Trophoblast cell (in vitro differentiated cells and primary cell): ENCODE data around the gene POGLUT3.

ENCODE experiments used
- DNase-seq, 2 donors: peaks; one replicate each; pipeline ENCODE4 v3.0.0-alpha.2; 2016
- H2AFZ ChIP-seq: 2 replicates; pipeline ENCODE4 v1.6.1; 2013; ENCODE audit warnings: low read length, moderate library complexity, mild to moderate bottlenecking; ENCODE audit not compliant: insufficient read depth, poor library complexity
- H2AK5ac ChIP-seq: 2 replicates; pipeline ENCODE4 v1.6.1; 2013; ENCODE audit warnings: mild to moderate bottlenecking, low read length
- H2BK120ac ChIP-seq: 2 replicates; pipeline ENCODE4 v1.6.1; 2013; ENCODE audit warnings: low read length, mild to moderate bottlenecking, moderate library complexity; ENCODE audit not compliant: insufficient read depth, poor library complexity
- H2BK12ac ChIP-seq: 2 replicates; pipeline ENCODE4 v1.6.1; 2013; ENCODE audit warnings: mild to moderate bottlenecking, low read length, moderate library complexity
- H2BK5ac ChIP-seq: 2 replicates; pipeline ENCODE4 v1.6.1; 2013; ENCODE audit warnings: low read length, low read depth, moderate library complexity, mild to moderate bottlenecking; ENCODE audit not compliant: poor library complexity
- H3K14ac ChIP-seq: 2 replicates; pipeline ENCODE4 v1.6.1; 2013; ENCODE audit warnings: mild to moderate bottlenecking, low read length
- H3K18ac ChIP-seq: 2 replicates; pipeline ENCODE4 v1.6.1; 2013; ENCODE audit warnings: mild to moderate bottlenecking, low read length
- H3K23ac ChIP-seq: 2 replicates; pipeline ENCODE4 v1.6.1; 2013; ENCODE audit warnings: low read length
- H3K27ac ChIP-seq: 2 replicates; pipeline ENCODE4 v1.5.1; 2013; ENCODE audit warnings: low read depth, mild to moderate bottlenecking, inconsistent platforms, low read length, moderate library complexity
- H3K27me3 ChIP-seq: 2 replicates; pipeline ENCODE4 v1.6.1; 2013; ENCODE audit warnings: inconsistent platforms, mild to moderate bottlenecking, low read length, moderate library complexity; ENCODE audit not compliant: insufficient read depth
- H3K36me3 ChIP-seq, 2 experiments: 1 replicate in 1 of 2; 2 replicates in 1 of 2; pipeline ENCODE4 v1.6.1; 2013; ENCODE audit warnings: low read length in 2 of 2, mild to moderate bottlenecking in 2 of 2, moderate library complexity in 1 of 2; ENCODE audit not compliant: insufficient read depth in 2 of 2, control insufficient read depth in 1 of 2
- H3K4ac ChIP-seq: 2 replicates; pipeline ENCODE4 v1.6.1; 2013; ENCODE audit warnings: low read depth, mild to moderate bottlenecking, low read length, moderate library complexity
- H3K4me1 ChIP-seq, 2 experiments: 1 replicate in 1 of 2; 2 replicates in 1 of 2; pipeline ENCODE4 v1.6.1; 2013; ENCODE audit warnings: low read length in 2 of 2, mild to moderate bottlenecking in 2 of 2, moderate library complexity in 1 of 2; ENCODE audit not compliant: insufficient read depth in 2 of 2, control insufficient read depth in 1 of 2
- H3K4me2 ChIP-seq: 2 replicates; pipeline ENCODE4 v1.6.1; 2013; ENCODE audit warnings: inconsistent platforms, mild to moderate bottlenecking, low read length, moderate library complexity
- H3K4me3 ChIP-seq: 2 replicates; pipeline ENCODE4 v1.5.1; 2013; ENCODE audit warnings: mild to moderate bottlenecking, low read depth, low read length, inconsistent platforms
- H3K79me1 ChIP-seq: one replicate; pipeline ENCODE4 v1.6.1; 2013; ENCODE audit warnings: low read length
- H3K79me2 ChIP-seq: 2 replicates; pipeline ENCODE4 v1.6.1; 2013; ENCODE audit warnings: low read length, mild to moderate bottlenecking; ENCODE audit not compliant: control insufficient read depth, insufficient read depth, poor library complexity
- H3K9ac ChIP-seq: 2 replicates; pipeline ENCODE4 v1.6.1; 2013; ENCODE audit warnings: mild to moderate bottlenecking, low read length
- H3K9me3 ChIP-seq: 2 replicates; pipeline ENCODE4 v1.6.1; 2013; ENCODE audit warnings: low read depth, mild to moderate bottlenecking, control low read depth, inconsistent platforms, low read length; ENCODE audit not compliant: insufficient read depth
- H4K12ac ChIP-seq: 2 replicates; pipeline ENCODE4 v1.6.1; 2013; ENCODE audit warnings: low read depth, mild to moderate bottlenecking, low read length, moderate library complexity
- H4K8ac ChIP-seq: 2 replicates; pipeline ENCODE4 v1.6.1; 2013; ENCODE audit warnings: low read depth, mild to moderate bottlenecking, low read length, moderate library complexity
- H4K91ac ChIP-seq: one replicate; pipeline ENCODE4 v1.6.1; 2013; ENCODE audit warnings: low read depth, mild to moderate bottlenecking, low read length, moderate library complexity
- WGBS: extraction: QIAGEN DNeasy Blood & Tissue Kit; methylation state at CpG from one replicate; pipeline ENCODE4 v1.1.7; 2013; ENCODE audit warnings: missing lambda C conversion rate; ENCODE audit not compliant: insufficient read length, insufficient coverage; ENCODE audit errors: extremely low coverage; 5-methylcytosine and 5-hydroxymethylcytosine counted together

The POGLUT3 gene

GRCh38 chr11:108524422-108524821, 26.2 kb upstream of the POGLUT3 start:
- H2AK5ac ChIP-seq: no peak overlapping the region
- no peak overlapping the region for H4K91ac ChIP-seq
- peaks cover 3 to 6% of the 10 kb centered on the region in 2 experiments for H3K4me1 ChIP-seq
- H3K9me3 ChIP-seq: no peaks in the 10 kb centered on the region
- peaks cover 4% of the 10 kb centered on the region for H3K79me1 ChIP-seq
- no peak overlapping the region for H3K4me2 ChIP-seq
- H2BK120ac ChIP-seq: no peak overlapping the region
- peak; percentile 51 to 79 for DNase-seq
- no peak overlapping the region for H4K12ac ChIP-seq
- no peaks in the 10 kb centered on the region for H3K79me2 ChIP-seq
- H3K27ac ChIP-seq: peak overlapping the region; percentile 12
- peaks cover under 1 to 1% of the 10 kb centered on the region in 2 experiments for H3K36me3 ChIP-seq
- no peak overlapping the region for H2BK12ac ChIP-seq
- H4K8ac ChIP-seq: no peak overlapping the region
- H3K14ac ChIP-seq: no peak overlapping the region
- no peak overlapping the region for H2AFZ ChIP-seq
- no peak overlapping the region for H2BK5ac ChIP-seq
- H3K18ac ChIP-seq: no peak overlapping the region
- no peak overlapping the region for H3K4me3 ChIP-seq
- H3K27me3 ChIP-seq: no peaks in the 10 kb centered on the region
- H3K4ac ChIP-seq: no peak overlapping the region
- H3K9ac ChIP-seq: no peak overlapping the region
- no peak overlapping the region for H3K23ac ChIP-seq

GRCh38 chr11:108522318-108522717, 24.1 kb upstream of the POGLUT3 start:
- DNase-seq: peak in 1 of 2 donors; percentile 34
- Histone ChIP-seq H3K4me2 (no peak overlapping the region), H3K9ac (no peak overlapping the region), H3K79me1 (peaks cover 11% of the 10 kb centered on the region), H3K9me3 (no peaks in the 10 kb centered on the region), H3K14ac (no peak overlapping the region), H3K18ac (no peak overlapping the region), H3K36me3 (peaks cover 1 to 3% of the 10 kb centered on the region in 2 experiments), H4K91ac (no peak overlapping the region), H3K27me3 (no peaks in the 10 kb centered on the region), H3K27ac (no peak overlapping the region), H3K23ac (no peak overlapping the region), H3K4me3 (no peak overlapping the region), H3K79me2 (no peaks in the 10 kb centered on the region), H2BK12ac (no peak overlapping the region), H3K4me1 (peaks cover 7 to 14% of the 10 kb centered on the region in 2 experiments), H2AK5ac (no peak overlapping the region), H2BK120ac (no peak overlapping the region), H2BK5ac (no peak overlapping the region), H4K12ac (no peak overlapping the region), H3K4ac (no peak overlapping the region), H2AFZ (no peak overlapping the region), H4K8ac (no peak overlapping the region)
- WGBS: no CpG with 5 or more reads among the region's 1 CpG

GRCh38 chr11:108518581-108518980, 20.4 kb upstream of the POGLUT3 start:
- peak; percentile 83 to 86 for DNase-seq
- no CpG with 5 or more reads among the region's 10 CpGs for WGBS
- H3K4ac ChIP-seq: no peak overlapping the region
- H2AFZ ChIP-seq: no peak overlapping the region
- no peak overlapping the region for H4K12ac ChIP-seq
- H3K4me1 ChIP-seq: peaks cover 7 to 12% of the 10 kb centered on the region in 2 experiments
- no peak overlapping the region for H3K18ac ChIP-seq
- no peak overlapping the region for H2BK120ac ChIP-seq
- no peaks in the 10 kb centered on the region for H3K27me3 ChIP-seq
- peak overlapping the region; percentile 44 for H3K4me2 ChIP-seq
- no peaks in the 10 kb centered on the region for H3K9me3 ChIP-seq
- no peak overlapping the region for H4K91ac ChIP-seq
- H2AK5ac ChIP-seq: no peak overlapping the region
- no peak overlapping the region for H4K8ac ChIP-seq
- peaks cover 13% of the 10 kb centered on the region for H3K79me1 ChIP-seq
- no peak overlapping the region for H2BK12ac ChIP-seq
- H3K79me2 ChIP-seq: no peaks in the 10 kb centered on the region
- H3K23ac ChIP-seq: no peak overlapping the region
- H2BK5ac ChIP-seq: no peak overlapping the region
- no peak overlapping the region for H3K4me3 ChIP-seq
- no peak overlapping the region for H3K9ac ChIP-seq
- peaks cover 8% of the 10 kb centered on the region in 2 experiments for H3K36me3 ChIP-seq
- H3K27ac ChIP-seq: peak overlapping the region; percentile 70
- H3K14ac ChIP-seq: no peak overlapping the region

- Histone ChIP-seq H4K12ac (no peak overlapping the region), H2AFZ (no peak overlapping the region), H3K4me2 (no peak overlapping the region), H3K4me1 (peaks cover 4 to 9% of the 10 kb centered on the region in 2 experiments), H3K18ac (no peak overlapping the region), H3K36me3 (peaks cover 8 to 14% of the 10 kb centered on the region in 2 experiments), H2BK120ac (no peak overlapping the region), H2AK5ac (no peak overlapping the region), H2BK12ac (no peak overlapping the region), H3K27me3 (no peaks in the 10 kb centered on the region), H3K9me3 (no peaks in the 10 kb centered on the region), H3K4ac (no peak overlapping the region), H3K14ac (no peak overlapping the region), H3K23ac (no peak overlapping the region), H3K4me3 (no peak overlapping the region), H4K91ac (no peak overlapping the region), H3K79me1 (peaks cover 13% of the 10 kb centered on the region), H3K27ac (no peak overlapping the region), H4K8ac (no peak overlapping the region), H3K9ac (no peak overlapping the region), H2BK5ac (no peak overlapping the region), H3K79me2 (no peaks in the 10 kb centered on the region)
- WGBS: no CpG with 5 or more reads among the region's 4 CpGs
- DNase-seq: no peak
These were observed 17.9 kb upstream of the POGLUT3 start for GRCh38 chr11:108516125-108516524.
